Activated effector memory CD4-positive, alpha-beta T cell treated with Interleukin-2 at 50 U/mL for 16 hours (primary cell): ENCODE results near the gene BBS9.
"Not testable (repeated sequence)": the region's sequence is repeated elsewhere in the genome, so short reads cannot be mapped to it uniquely, and the experiment has no call there.

Experiments
- DNase-seq: peaks from one replicate; pipeline ENCODE4 v3.0.0-alpha.2; 2020

Gene BBS9

GRCh38 chr7:33446551-33446950 lies 317.2 kb downstream of the BBS9 start:
- DNase-seq, result no peak

DNA sequence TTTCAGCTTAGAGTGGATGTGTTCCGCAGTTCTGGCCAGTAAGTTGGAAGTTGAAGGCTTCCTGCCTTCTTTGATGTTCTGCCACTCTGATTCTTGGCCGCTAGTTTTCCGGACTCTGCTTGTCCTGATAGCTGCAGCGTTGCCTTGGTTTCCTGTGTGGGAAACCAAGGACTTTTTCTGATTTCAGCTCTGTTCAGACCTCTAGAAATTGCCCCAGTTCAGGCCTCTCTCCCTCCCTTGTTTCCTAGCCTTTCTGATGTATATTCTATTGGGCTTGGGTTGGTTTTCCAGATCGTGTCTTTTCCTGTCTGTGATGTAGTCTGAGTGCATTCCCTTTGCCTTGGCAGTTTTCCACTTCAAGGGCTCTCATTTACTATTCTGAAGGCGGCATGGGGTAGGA lies 318.7 kb downstream of the BBS9 start:
- DNase-seq, result no peak

DNA sequence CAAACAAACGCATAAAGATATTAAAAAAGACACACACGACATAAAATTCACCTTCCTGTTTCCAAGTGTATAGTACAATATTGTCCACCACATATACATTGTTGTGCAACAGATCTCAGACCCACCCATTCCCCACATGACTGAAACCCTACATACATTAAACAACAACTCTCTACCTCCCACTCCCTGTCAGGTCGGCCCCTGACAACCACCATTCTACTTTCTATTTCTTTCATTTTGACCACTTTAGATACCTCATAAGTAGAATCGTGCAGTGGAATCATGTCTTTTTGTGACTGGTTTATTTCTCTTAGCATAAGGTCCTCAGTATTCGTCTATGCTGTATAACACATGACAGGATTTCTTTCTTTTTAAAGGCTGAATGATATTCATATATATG lies 320.5 kb downstream of the BBS9 start:
- DNase-seq, result no peak

- DNase-seq, result no peak
Observed at GRCh38 chr7:33452805-33453502, 323.6 kb downstream of the BBS9 start.

GRCh38 chr7:33457039-33457438 lies 327.7 kb downstream of the BBS9 start:
- no peak for DNase-seq

GRCh38 chr7:33458581-33458980 lies 329.2 kb downstream of the BBS9 start:
- DNase-seq, result no peak

DNA sequence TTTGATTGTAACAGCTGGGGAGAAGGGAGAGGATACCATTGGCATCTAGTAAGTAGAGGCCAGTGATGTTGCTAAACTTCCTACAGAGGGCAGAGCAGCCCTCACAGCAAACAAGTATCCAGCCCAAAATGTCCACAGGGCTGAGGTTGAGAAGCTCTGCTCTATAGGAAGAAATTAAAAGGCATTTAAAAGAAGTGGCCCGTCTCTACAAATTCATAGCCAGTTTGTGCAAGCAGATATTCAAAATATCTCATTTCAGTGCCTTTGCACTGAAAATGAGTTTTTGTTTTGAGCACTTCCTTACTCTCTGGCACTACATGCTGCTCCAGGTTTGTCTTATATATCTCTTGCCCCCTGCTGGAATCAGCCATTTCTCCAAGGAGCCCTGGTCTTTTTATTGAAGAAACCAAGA lies 330.0 kb downstream of the BBS9 start:
- DNase-seq, result no peak

GRCh38 chr7:33463131-33463530 lies 333.8 kb downstream of the BBS9 start:
- DNase-seq, result no peak

DNA sequence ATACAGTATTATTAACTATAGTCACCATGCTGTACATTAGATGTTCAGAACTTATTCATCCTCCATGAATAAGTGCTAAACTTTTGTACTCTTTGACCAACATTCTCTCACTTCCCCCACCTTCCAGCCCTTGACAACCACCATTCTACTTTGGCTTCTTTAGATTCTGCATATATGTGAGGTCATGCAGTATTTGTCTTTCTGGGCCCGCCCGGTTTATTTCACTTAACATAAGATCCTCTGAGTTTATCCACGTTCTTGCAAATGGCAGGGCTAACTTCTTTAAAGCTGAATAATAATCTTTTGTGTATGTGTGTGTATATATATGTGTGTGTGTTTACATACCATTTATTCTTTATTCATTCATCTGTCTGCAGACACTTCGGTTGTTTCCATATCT lies 336.8 kb downstream of the BBS9 start:
- no peak for DNase-seq

DNA sequence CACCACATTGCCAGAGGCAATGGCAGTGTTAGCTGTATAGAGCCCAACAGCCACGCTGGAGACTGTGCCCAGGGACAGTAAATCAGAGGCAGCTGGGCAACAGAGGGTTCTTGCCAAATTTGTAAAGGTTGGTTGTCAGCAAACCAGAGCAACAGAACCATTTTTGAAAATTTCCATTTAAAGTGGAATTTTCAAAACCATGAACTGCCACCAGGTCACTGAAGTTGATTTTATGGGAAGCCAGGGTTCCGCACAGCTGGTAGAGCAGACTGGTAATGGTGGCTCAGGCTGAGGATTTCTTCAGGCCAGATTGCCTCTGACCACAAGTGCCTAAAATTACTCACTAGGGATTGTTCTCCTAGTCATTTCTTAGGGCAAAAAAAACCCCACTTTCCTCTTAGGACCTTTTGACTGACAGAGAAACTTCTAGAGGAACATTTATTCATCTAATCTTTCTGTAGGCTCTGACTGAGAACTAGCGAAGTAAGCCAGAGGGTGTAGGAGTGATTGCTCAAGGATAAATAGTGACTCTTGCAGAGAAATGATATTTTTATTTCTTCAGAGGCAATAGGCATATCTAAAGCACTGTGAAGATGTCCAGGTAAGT lies 342.4 kb downstream of the BBS9 start:
- DNase-seq, result no peak

- no peak for DNase-seq
Observed at GRCh38 chr7:33472348-33473025, 343.1 kb downstream of the BBS9 start.

GRCh38 chr7:33477719-33478480 lies 348.5 kb downstream of the BBS9 start:
- DNase-seq, result no peak

- not testable (repeated sequence) for DNase-seq
Observed at GRCh38 chr7:33484476-33484875, 355.1 kb downstream of the BBS9 start.

GRCh38 chr7:33485747-33486493 lies 356.6 kb downstream of the BBS9 start:
- no peak for DNase-seq

- DNase-seq, result no peak
Observed at GRCh38 chr7:33486633-33487032, 357.3 kb downstream of the BBS9 start.

DNA sequence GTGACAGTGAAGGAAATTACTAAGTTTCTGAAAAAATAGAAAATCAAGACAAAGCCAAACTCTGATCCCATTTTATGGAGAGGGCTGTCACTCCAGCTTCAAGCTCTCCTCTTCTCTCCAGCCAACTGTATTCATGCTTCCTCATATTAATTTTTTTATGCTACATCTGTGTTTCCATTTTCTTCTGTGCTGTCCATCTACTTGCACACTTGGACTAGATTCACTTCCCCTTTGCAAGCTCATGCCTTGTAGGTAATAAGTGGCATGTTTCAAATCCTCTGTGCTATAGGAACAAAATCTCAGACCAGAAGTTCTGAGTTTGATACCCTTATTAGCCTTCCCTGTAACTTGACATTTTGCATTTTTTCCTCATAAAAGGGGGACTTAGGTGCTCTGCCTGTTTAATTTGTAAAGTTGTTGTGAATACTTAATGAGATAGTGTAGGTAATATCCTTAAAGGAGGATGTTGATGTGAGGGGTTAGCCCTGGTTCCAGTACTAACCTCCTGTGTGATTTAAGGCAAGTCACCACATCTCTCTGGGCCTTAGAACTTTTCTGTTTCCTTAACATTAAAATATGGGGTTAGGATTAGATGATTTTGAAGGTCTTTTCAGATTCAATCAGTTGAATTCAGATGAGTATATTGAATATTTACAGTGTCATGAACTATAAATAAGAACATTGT lies 358.8 kb downstream of the BBS9 start:
- no peak for DNase-seq

DNA sequence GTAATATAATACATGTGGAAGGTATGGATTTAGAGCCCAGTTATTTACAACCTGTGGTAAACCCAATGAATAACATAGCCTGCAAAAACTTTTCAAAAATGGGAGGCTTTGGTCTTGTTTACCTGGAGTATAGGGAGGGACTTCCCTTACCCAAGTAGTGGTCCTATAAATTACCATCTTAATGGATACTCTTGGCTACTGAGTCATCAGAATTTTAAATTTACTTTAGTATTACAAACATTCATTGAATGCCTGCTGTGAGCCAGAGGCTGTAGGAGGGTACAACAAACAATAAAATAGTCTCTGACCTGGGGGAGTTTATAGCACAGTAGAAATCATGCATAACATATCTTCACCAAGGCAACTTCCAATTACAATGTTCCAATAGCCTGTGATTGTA lies 365.1 kb downstream of the BBS9 start:
- DNase-seq, result no peak

DNA sequence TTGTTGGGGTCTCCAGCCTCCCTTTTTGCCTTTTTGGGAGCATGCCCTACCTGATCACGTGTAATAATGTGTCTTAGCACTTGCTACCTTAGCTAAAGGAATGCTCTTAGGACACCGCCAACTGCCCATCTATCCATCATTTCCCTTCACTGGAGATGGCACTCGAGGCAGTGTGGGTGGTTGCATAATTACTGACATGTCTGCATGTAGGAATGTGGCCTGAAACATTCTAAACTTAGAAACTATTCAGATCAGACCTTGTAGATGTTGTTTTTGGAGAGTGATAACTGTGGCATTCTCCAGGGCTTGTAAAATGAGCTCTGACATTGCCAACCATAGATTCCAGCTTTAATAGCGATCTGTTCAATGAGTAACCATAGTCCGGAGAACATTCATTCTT lies 365.8 kb downstream of the BBS9 start:
- no peak for DNase-seq

GRCh38 chr7:33497051-33497450 lies 367.7 kb downstream of the BBS9 start:
- no peak for DNase-seq

DNA sequence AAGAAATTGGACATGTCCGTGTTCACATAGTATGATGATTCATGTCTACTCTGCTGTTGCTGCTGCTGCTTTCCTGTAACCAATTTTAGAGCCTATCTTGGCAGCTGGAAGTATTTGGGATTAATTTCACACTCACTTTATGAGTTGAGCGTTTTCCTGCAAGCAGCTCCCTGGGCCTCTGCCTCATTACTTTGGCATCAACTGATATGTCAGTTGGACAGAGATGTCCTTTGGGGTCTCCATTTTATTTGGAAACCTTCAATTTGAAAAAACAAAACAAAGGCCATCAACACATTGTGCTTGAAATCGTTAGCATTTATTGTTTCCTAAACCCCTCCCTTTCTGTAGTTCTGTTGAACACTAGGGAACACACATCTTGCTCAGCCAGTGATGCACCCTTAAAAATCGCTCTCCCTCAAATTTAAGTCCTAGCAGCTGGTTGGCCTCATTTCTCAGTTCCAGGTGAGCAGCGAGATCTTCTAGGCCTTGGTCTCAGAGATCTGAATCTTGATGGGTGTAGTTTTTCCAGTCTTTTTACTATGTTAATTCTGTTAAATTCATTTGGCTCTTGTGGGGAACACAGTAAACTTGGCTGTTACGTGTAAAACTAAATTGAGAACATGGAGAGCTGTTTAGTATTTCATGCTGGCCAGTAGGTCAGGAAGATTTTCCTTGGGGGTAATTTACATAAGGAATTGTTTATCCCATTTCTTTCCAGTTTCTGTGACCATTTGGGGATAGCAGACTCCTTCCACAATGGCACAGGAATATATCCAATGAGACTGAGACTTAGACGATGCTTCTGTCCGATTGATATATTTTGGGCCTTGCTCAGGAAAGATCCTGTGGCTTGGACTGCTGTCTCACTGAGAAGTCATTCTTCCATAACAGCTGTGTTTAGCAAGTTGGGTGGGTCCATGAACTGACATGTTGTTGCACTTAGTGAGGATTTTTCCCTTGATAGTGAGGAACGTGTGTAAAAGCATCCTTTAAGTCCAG lies 371.6 kb downstream of the BBS9 start:
- DNase-seq, result no peak

DNA sequence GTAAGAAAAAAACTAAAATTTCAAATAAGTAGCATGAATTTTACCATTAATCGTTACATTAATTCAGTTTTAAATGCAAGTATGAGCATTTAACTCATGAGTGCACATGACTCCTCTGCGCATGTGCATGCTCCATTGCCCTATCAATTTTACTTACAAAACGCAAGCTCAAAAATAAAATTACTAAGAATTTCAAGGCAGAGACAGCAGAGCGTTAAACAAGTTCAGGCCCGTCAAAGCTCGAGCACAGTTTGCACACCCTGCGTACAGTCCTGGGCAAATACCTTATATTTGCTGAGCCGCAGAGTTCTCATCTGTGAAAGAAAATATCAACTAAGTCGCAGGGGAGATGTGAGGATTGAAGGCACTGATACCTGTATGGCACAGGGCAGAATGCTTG lies 373.6 kb downstream of the BBS9 start:
- no peak for DNase-seq
